ENCODE results near the gene METTL5. TPM values are rescaled to one million over a fixed set of nuclear protein-coding genes. Genes with fewer than 3 reads are reported as not detected.

The METTL5 gene
- total RNA-seq, 2 donors from 2014 or later, result 76.1 to 102 TPM

DNA sequence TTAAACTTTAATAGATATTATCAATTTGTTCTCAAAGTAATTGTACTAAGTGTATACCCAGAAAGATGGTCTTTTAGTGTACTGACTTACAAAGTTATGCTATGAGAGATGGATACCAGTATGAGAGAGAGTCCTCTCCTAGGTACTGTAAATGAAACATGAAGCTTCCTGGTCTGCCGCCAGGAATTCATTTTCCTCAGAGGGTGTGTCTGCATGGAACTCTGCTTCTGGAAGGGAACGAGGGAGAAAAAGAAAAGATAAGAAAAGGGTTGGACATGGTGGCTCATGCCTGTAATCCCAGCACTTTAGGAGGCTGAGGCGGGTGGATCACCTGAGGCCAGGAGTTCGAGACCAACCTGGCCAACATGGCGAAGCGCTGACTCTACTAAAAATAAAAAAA, 28.3 kb downstream of the METTL5 start:
- Histone ChIP-seq H3K4me1 (ENCODE audit: control insufficient read depth, insufficient read depth, low read length) (no peaks in the 10 kb centered on the region), H3K9ac (ENCODE audit: extremely low read depth, low read length, poor library complexity, severe bottlenecking) (no peak overlapping the region), H3K27ac (ENCODE audit: low read depth, low read length) (no peak overlapping the region), H3K9me3 (ENCODE audit: control insufficient read depth, low read length) (no peaks in the 10 kb centered on the region), H3K4me3 (ENCODE audit: low read length) (no peak overlapping the region), H3K27me3 (ENCODE audit: control insufficient read depth, insufficient read depth, low read length, poor library complexity, severe bottlenecking) (no peaks in the 10 kb centered on the region), H3K36me3 (ENCODE audit: control insufficient read depth, insufficient read depth, low read length) (peaks cover 7% of the 10 kb centered on the region)
- H3K4me3 Mint-ChIP-seq, result no peak overlapping the region
- peaks cover 8% of the 10 kb centered on the region for H3K36me3 Mint-ChIP-seq (ENCODE audit: low read depth)
- H3K4me1 Mint-ChIP-seq, result peaks cover 4% of the 10 kb centered on the region
- no peak overlapping the region for H3K27ac Mint-ChIP-seq
- TF ChIP-seq, protein P1, sequence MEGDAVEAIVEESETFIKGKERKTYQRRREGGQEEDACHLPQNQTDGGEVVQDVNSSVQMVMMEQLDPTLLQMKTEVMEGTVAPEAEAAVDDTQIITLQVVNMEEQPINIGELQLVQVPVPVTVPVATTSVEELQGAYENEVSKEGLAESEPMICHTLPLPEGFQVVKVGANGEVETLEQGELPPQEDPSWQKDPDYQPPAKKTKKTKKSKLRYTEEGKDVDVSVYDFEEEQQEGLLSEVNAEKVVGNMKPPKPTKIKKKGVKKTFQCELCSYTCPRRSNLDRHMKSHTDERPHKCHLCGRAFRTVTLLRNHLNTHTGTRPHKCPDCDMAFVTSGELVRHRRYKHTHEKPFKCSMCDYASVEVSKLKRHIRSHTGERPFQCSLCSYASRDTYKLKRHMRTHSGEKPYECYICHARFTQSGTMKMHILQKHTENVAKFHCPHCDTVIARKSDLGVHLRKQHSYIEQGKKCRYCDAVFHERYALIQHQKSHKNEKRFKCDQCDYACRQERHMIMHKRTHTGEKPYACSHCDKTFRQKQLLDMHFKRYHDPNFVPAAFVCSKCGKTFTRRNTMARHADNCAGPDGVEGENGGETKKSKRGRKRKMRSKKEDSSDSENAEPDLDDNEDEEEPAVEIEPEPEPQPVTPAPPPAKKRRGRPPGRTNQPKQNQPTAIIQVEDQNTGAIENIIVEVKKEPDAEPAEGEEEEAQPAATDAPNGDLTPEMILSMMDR (conservative IDR thresholded peaks at IDR 0.05), result no peak
- 60 to 87% methylated on average over 1 to 6 of the region's 6 CpGs for WGBS, 2 experiments (ENCODE audit: insufficient coverage in 1 of 2, insufficient read length in 1 of 2)
- H3K9me3 Mint-ChIP-seq, result no peaks in the 10 kb centered on the region
- no peaks in the 10 kb centered on the region for H3K27me3 Mint-ChIP-seq (ENCODE audit: insufficient read depth)
- no peak for DNase-seq

DNA sequence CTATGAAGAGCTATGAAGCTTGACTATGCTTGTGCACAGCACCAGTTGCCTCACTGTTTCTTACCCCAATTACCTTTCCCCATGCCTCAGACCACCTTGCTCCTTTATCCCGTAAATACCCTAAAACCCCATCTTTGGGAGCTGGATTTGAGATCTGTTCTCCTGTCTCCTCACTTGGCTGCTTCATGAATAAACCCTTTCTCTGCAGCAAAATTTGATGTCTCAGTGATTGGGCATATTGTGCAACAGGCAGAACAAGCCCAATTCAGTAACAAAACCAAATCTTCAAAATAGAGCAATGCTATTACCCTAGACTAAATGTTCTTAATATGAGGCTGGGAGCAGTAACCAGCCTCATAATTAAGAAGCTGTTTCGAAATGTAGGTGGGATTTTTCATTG, 29.5 kb downstream of the METTL5 start:
- DNase-seq, result no peak
- no peaks in the 10 kb centered on the region for H3K9me3 Mint-ChIP-seq
- Histone ChIP-seq H3K4me3 (ENCODE audit: low read length) (no peak overlapping the region), H3K27ac (ENCODE audit: low read depth, low read length) (no peak overlapping the region), H3K36me3 (ENCODE audit: control insufficient read depth, insufficient read depth, low read length) (no peaks in the 10 kb centered on the region), H3K9ac (ENCODE audit: extremely low read depth, low read length, poor library complexity, severe bottlenecking) (no peak overlapping the region), H3K9me3 (ENCODE audit: control insufficient read depth, low read length) (no peaks in the 10 kb centered on the region), H3K4me1 (ENCODE audit: control insufficient read depth, insufficient read depth, low read length) (no peaks in the 10 kb centered on the region), H3K27me3 (ENCODE audit: control insufficient read depth, insufficient read depth, low read length, poor library complexity, severe bottlenecking) (no peaks in the 10 kb centered on the region)
- no peaks in the 10 kb centered on the region for H3K27me3 Mint-ChIP-seq (ENCODE audit: insufficient read depth)
- no peak overlapping the region for H3K4me3 Mint-ChIP-seq
- no peaks in the 10 kb centered on the region for H3K36me3 Mint-ChIP-seq (ENCODE audit: low read depth)
- TF ChIP-seq, protein P1 (conservative IDR thresholded peaks at IDR 0.05), result no peak
- WGBS, 2 experiments (ENCODE audit: insufficient coverage in 1 of 2, insufficient read length in 1 of 2), result 66 to 71% methylated on average over 1 to 2 of the region's 2 CpGs
- peaks cover 4% of the 10 kb centered on the region for H3K4me1 Mint-ChIP-seq
- H3K27ac Mint-ChIP-seq, result no peak overlapping the region

DNA sequence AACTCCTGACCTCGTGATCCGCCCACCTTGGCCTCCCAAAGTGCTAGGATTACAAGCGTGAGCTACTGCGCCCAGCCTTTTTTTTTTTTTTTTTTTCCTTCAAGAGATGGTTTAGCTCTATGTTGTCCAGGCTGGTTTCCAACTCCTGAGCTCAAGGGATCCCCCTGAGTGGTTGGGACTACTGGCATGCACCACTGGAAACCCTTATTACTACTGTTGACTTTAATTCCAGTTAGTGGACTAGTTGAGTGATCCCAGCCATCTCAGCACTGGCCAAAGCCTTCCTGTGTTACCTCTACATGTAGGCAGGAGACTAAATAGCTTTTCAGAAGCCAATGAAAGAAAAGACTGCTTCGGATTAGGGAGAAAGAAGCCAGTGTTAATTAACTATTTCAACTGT, 34.1 kb downstream of the METTL5 start:
- no peak overlapping the region for H3K9ac ChIP-seq (ENCODE audit: extremely low read depth, low read length, poor library complexity, severe bottlenecking)
- H3K27me3 Mint-ChIP-seq (ENCODE audit: insufficient read depth), result peaks cover 4% of the 10 kb centered on the region
- no peaks in the 10 kb centered on the region for H3K36me3 Mint-ChIP-seq (ENCODE audit: low read depth)
- no peaks in the 10 kb centered on the region for H3K9me3 Mint-ChIP-seq
- WGBS, 2 experiments (ENCODE audit: insufficient coverage in 1 of 2, insufficient read length in 1 of 2), result 86 to 92% methylated on average over 1 to 5 of the region's 5 CpGs
- H3K36me3 ChIP-seq (ENCODE audit: control insufficient read depth, insufficient read depth, low read length), result no peaks in the 10 kb centered on the region
- no peaks in the 10 kb centered on the region for H3K4me1 ChIP-seq (ENCODE audit: control insufficient read depth, insufficient read depth, low read length)
- H3K4me3 Mint-ChIP-seq, result no peak overlapping the region
- TF ChIP-seq, protein P1 (conservative IDR thresholded peaks at IDR 0.05), result no peak
- DNase-seq, result no peak
- H3K4me1 Mint-ChIP-seq, result peaks cover 2% of the 10 kb centered on the region
- no peak overlapping the region for H3K4me3 ChIP-seq (ENCODE audit: low read length)
- H3K27ac ChIP-seq (ENCODE audit: low read depth, low read length), result no peak overlapping the region
- no peaks in the 10 kb centered on the region for H3K9me3 ChIP-seq (ENCODE audit: control insufficient read depth, low read length)
- H3K27me3 ChIP-seq (ENCODE audit: control insufficient read depth, insufficient read depth, low read length, poor library complexity, severe bottlenecking), result no peaks in the 10 kb centered on the region
- no peak overlapping the region for H3K27ac Mint-ChIP-seq

Measured in endodermal cell (in vitro differentiated cells).